SW480 (cell line): ENCODE data around the gene BUB1.
"Not testable (repeated sequence)": the region's sequence is repeated elsewhere in the genome, so short reads cannot be mapped to it uniquely, and the experiment has no call there.

Experiments
- DNase-seq: peaks from one replicate; pipeline ENCODE4 v3.0.0-alpha.2; 2016; ENCODE audit warnings: low spot score

BUB1 gene

DNA sequence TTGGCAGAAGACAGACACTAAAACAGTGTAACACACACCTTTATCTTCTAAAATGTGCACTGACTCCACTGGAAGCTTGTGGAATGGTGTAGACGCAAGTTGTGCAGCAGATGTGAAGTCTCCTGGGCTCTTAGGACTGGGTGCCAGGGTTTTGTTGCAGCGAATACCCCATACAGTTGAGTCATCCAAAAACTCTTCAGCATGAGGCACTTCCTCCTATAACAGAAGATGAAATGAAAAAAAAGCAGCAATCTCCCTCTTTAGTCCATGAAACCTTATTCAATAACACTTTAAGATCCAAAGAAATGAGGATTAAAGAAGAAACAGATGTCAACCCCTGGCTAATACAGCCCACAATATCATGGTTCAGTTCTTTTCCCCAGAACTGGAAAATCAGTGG is 22.2 kb downstream of the BUB1 start:
- no peak for DNase-seq

DNA sequence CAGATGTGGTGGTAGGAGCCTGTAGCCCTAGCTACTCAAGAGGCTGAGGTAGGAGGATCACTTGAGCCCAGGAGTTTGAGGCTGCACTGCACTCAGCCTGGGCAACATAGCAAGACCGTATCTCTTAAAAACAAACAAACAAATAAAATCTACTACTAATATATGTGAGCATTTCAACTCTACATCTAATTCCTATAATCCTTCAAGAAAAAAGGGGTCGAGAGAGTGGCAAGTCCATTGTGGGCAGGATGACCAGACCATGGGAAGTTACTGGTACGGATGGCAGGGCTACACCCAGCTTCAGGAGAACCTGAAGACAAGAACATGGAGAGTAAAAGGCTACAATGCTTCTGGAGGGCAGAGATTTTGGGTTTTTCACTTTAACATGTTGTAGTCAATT is 24.0 kb downstream of the BUB1 start:
- no peak for DNase-seq

DNA sequence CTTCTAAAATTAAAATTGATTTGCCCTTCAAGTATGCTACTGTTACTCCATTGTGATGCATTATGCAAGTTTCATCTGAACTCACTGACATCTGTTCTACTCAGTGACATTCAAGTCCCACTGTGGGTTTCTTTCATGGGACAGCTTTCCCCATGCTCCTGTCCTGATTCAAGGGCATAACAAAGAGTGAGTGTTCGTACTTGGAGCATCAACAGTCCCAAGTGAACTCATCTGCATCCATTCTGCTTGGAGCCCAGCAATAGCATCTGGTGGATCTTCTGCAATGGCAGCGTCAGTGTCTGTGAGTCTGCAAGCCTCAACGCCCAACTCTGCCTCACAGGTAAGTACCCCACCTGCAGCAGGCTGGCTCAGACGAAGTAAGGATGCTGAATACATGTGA is 27.5 kb downstream of the BUB1 start:
- no peak for DNase-seq

- no peak for DNase-seq
These were observed 30.1 kb downstream of the BUB1 start for GRCh38 chr2:110647777-110648176.

GRCh38 chr2:110645616-110646015 is 32.2 kb downstream of the BUB1 start:
- no peak for DNase-seq

DNA sequence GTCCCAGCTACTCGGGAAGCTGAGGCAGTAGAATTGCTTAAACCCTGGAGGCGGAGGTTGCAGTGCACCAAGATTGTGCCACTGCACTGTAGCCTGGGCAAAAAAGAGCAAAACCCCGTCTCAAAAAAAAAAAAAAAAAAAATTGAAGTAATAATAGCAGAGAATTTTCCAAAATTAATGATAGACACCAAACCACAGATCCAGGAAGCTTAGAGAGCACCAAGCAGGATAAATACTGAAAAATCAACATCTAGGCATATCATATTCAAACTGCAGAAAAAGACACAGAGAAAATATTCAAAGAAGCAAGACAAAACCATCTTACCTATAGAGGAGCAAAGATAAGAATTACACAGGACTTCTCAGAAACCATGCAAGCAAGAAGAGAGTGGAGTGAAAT is 33.5 kb downstream of the BUB1 start:
- no peak for DNase-seq

- no peak for DNase-seq
These were observed 35.5 kb downstream of the BUB1 start for GRCh38 chr2:110642360-110642759.

- no peak for DNase-seq
These were observed 37.9 kb downstream of the BUB1 start for GRCh38 chr2:110639972-110640371.

DNA sequence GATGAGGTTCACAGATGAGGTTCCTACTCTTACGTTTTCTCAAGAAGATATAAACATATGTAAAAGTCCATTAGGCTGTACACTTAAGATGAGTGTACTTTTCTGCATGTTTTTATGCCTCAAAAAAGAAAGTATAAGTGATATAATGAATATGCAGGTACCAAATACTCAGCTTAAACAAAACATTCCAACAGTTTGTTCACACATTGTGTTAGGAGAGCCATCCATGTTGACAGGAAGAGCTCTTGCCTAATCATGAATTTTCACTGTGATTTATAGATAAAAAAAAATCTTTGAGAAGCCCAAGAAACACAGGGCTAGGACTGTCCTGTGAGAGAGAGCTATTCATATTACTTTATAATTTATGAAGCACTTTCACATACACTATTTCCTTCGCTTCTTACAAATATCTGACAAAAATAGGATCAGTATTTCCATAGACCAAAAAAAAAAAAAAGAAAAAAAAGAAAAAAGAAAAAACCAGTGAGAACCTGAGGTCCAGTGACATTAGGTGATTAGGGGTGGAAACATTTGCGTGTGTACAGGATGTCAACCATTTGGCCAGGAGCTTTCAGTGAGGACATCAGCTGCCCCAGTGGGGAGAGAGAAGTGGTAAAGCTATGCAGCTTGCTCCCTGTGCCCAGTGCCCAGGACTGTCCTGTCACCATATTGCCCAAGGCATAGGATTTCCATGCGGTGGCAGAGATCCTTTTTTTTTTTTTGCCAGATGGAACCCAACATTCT is 38.7 kb downstream of the BUB1 start:
- no peak for DNase-seq

DNA sequence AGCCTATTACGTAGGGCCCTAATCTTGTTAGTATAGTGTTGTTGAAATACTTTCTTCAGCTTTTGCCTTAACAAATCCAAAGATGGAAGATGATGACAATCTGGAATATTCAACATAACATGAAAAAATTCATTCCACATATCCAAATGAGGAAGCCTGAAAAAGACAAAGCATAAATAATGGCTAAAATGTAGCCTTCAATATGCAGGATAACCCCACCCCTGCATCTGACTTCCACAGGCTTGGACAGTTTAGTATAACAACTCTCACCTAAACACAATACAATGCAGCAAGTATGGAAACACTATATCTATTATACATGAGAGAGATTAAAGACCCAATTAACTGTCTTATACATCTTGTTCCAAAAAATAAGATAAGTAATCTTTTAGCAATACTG is 39.9 kb downstream of the BUB1 start:
- no peak for DNase-seq

- no peak for DNase-seq
These were observed 40.8 kb downstream of the BUB1 start for GRCh38 chr2:110637093-110637492.

DNA sequence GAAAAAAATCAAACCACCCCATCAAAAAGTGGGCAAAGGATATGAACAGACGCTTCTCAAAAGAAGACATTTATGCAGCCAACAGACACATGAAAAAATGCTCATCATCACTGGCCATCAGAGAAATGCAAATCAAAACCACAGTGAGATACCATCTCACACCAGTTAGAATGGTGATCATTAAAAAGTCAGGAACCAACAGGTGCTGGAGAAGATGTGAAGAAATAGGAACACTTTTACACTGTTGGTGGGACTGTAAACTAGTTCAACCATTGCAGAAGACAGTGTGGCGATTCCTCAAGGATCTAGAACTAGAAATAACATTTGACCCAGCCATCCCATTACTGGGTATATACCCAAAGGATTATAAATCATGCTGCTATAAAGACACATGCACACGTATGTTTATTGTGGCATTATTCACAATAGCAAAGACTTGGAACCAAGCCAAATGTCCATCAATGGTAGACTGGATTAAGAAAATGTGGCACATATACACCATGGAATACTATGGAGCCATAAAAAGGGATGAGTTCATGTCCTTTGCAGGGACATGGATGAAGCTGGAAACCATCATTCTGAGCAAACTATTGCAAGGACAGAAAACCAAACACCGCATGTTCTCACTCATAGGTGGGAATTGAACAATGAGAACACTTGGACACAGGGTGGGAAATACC is 41.8 kb downstream of the BUB1 start:
- not testable (repeated sequence) for DNase-seq

- DNase-seq: not testable (repeated sequence)
These were observed 50.5 kb downstream of the BUB1 start for GRCh38 chr2:110627348-110627747.

- not testable (repeated sequence) for DNase-seq
These were observed 58.4 kb downstream of the BUB1 start for GRCh38 chr2:110619326-110619939.

GRCh38 chr2:110613927-110614326 is 63.9 kb downstream of the BUB1 start:
- DNase-seq: not testable (repeated sequence)

DNA sequence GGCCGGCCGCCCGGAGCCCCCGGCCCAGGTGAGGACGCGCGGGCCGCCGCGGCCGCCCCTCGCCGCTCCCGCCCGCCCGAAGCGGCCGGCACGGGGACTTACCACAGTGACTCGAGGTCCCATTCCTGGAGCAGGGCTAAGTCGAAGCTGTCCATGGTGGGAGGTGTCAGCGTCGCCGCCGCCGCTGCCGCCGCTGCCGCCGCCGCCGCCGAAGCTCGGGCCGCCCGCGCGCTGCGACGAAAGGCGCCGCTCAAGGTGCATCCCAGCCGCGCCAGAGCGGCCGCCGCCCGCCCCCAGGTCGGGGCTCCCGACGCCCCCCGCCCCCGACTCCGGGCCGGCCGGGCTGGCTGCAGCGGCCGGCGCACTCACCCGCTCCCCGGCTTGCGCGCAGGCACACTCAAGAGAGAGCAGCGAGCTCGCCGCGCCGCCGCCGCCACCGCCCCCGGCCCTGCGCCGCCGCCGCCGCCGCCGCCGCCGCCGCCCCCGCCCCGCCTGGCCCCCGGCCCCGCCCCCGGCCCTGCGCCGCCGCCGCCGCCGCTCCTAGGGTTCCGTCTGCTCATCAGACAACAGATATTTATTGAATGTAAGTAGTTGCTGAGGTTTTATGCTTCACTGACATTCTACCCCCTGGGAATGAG is 67.1 kb downstream of the BUB1 start:
- not testable (repeated sequence) for DNase-seq

DNA sequence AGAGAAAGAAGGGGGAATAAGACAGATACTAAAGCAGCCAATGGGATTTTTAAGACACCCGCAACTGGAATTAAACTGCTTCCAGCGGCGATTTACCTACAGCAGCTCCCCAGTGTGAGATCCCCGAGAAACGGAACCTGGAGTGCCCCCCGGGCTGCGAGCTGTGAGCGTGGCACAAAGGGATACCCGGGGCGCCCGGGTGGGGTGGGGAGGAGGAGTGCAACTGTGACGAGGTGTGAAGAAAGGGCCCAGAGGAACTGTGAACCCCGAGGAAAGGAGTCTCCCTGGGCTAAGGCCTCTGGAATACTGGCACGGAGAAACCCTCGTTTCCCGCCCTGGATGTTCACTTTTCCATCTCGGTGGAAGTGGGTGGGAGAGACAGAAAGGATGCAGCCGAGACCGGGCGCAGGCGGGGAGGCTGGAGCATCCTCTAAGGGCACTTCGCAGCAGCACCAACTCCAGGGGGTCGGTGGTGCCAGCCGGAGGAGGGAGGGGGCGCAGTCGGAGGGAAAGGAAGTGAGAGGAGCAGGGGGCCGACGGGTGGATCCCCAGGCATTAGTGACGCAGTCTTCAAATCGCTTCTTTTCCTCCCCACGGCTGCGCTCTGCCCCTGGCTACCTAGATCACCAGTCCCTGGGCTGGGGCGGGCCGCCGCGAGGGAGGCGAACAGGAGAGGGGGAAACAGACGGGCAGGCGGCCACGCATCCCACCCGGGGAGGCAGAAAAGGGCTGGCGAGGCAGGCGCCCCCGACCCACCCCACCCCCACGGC is 67.8 kb downstream of the BUB1 start:
- DNase-seq: not testable (repeated sequence)

GRCh38 chr2:110608788-110609502 is 68.9 kb downstream of the BUB1 start:
- not testable (repeated sequence) for DNase-seq

- DNase-seq: not testable (repeated sequence)
These were observed 72.8 kb downstream of the BUB1 start for GRCh38 chr2:110605057-110605456.

DNA sequence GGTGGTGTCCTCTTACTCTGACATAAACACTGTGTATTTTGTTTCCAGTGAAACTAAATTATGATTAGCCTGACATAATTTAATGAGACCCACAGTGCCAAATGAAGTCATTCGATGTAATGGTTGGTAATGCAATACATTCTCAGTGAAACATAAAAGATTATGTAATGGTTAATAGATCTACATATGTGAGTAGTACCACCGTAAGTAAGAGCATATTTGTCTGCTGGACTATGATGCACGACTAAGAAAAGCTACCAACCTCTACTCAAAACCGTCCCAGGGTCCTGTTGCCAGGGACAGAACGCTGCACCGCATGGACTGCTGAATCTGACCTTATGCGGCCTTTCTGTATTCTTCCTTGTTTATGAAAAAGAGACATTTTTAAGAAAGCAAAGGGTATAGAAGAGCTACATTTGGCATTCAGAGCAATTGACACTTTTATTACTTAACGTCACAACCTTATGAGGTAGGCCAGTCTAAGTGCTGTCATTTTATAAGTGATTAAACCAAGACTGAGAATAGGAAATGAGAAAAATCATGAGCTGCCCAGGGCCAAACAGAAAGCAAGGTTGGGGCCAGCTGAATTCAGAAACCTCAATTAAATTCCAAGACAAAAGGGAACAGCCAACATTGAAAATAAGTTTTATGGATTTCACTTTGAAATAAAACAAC is 73.8 kb downstream of the BUB1 start:
- DNase-seq: not testable (repeated sequence)

- not testable (repeated sequence) for DNase-seq
These were observed 75.7 kb downstream of the BUB1 start for GRCh38 chr2:110602139-110602538.
